Retinal pigment epithelial cell (primary cell): ENCODE results near the gene SMAD1.

Source experiments
- DNase-seq: peaks from one replicate; pipeline ENCODE4 v3.0.0-alpha.2; 2010; ENCODE audit warnings: low read depth
- H3K4me3 ChIP-seq: 2 replicates; pipeline ENCODE4 v1.5.1; 2011; ENCODE audit warnings: mild to moderate bottlenecking, low read length, control low read depth, moderate library complexity
- CTCF ChIP-seq: conservative IDR thresholded peaks from 2 replicates; pipeline ENCODE4 v1.5.1; 2011; ENCODE audit warnings: low read depth, low read length, control low read depth, inconsistent platforms

SMAD1 gene

GRCh38 chr4:145488310-145488709 lies 6.7 kb downstream of the SMAD1 start:
- no peak for TF ChIP-seq CTCF
- no peak overlapping the region for H3K4me3 ChIP-seq
- no peak for DNase-seq

- no peak overlapping the region for H3K4me3 ChIP-seq
- no peak for TF ChIP-seq CTCF
- no peak for DNase-seq
Measured at GRCh38 chr4:145489556-145489955, 7.9 kb downstream of the SMAD1 start.

- H3K4me3 ChIP-seq = no peak overlapping the region
- no peak for DNase-seq
- no peak for TF ChIP-seq CTCF
Measured at GRCh38 chr4:145490361-145490760, 8.7 kb downstream of the SMAD1 start.

GRCh38 chr4:145490796-145491195 lies 9.1 kb downstream of the SMAD1 start:
- DNase-seq = no peak
- no peak overlapping the region for H3K4me3 ChIP-seq

GRCh38 chr4:145492376-145492775 lies 10.7 kb downstream of the SMAD1 start:
- no peak for DNase-seq
- TF ChIP-seq CTCF = no peak
- H3K4me3 ChIP-seq = no peak overlapping the region

More at GRCh38 chr4:145490796-145491195, 9.1 kb downstream of the SMAD1 start:
- TF ChIP-seq CTCF = no peak

- H3K4me3 ChIP-seq = no peak overlapping the region
- no peak for TF ChIP-seq CTCF
- no peak for DNase-seq
Measured at GRCh38 chr4:145493166-145493565, 11.5 kb downstream of the SMAD1 start.

- no peak overlapping the region for H3K4me3 ChIP-seq
- DNase-seq = no peak
- TF ChIP-seq CTCF = no peak
Measured at GRCh38 chr4:145494666-145495270, 13.1 kb downstream of the SMAD1 start.
